ENCODE data around the gene GARS1. TPM values are rescaled to one million over a fixed set of nuclear protein-coding genes. Genes with fewer than 3 reads are reported as not detected.

GARS1 gene
- total and polyA plus RNA-seq, 7 donors = 38.3 to 109 (median 50.1) TPM

GRCh38 chr7:30664184-30664885, 69.7 kb downstream of the GARS1 start:
- WGBS, 2 donors = 89 to 90% methylated on average over 2 of the region's 2 CpGs
- Histone ChIP-seq H3K27ac (no peak overlapping the region), H3K4me3 (no peak overlapping the region), H3K4me1 (no peaks in the 10 kb centered on the region), H3K9me3 (no peaks in the 10 kb centered on the region), H3K27me3 (peaks cover 0 to 4% (median 0%) of the 10 kb centered on the region in 3 donors), H3K36me3 (no peaks in the 10 kb centered on the region)
- TF ChIP-seq POLR2A (IDR thresholded peaks at IDR 0.05) = no peak
- TF ChIP-seq EP300 (IDR thresholded peaks at IDR 0.05) = no peak
- TF ChIP-seq CTCF (IDR thresholded peaks at IDR 0.05) = no peak
- TF ChIP-seq POLR2AphosphoS5 (IDR thresholded peaks at IDR 0.05) = no peak
- no peak for DNase-seq
- intact Hi-C loops (cut with DNase I) = no loop called here

GRCh38 chr7:30665043-30665442, 70.4 kb downstream of the GARS1 start:
- intact Hi-C loops (cut with DNase I) = no loop called here
- Histone ChIP-seq H3K36me3 (no peaks in the 10 kb centered on the region), H3K4me3 (no peak overlapping the region), H3K4me1 (no peaks in the 10 kb centered on the region), H3K27ac (no peak overlapping the region), H3K27me3 (peaks cover 0 to 4% (median 0%) of the 10 kb centered on the region in 3 donors), H3K9me3 (no peaks in the 10 kb centered on the region)
- TF ChIP-seq POLR2AphosphoS5 (IDR thresholded peaks at IDR 0.05) (no peak), CTCF (IDR thresholded peaks at IDR 0.05) (no peak)
- DNase-seq = no peak
- WGBS, 2 donors = 75 to 77% methylated on average over 8 of the region's 8 CpGs

- DNase-seq = no peak
- Histone ChIP-seq H3K4me3 (no peak overlapping the region), H3K27me3 (peaks cover 0 to 4% (median 0%) of the 10 kb centered on the region in 3 donors), H3K27ac (no peak overlapping the region), H3K9me3 (no peaks in the 10 kb centered on the region), H3K4me1 (no peaks in the 10 kb centered on the region), H3K36me3 (no peaks in the 10 kb centered on the region)
- TF ChIP-seq POLR2AphosphoS5 (IDR thresholded peaks at IDR 0.05) = no peak
- no peak for TF ChIP-seq EP300 (IDR thresholded peaks at IDR 0.05)
- no peak for TF ChIP-seq POLR2A (IDR thresholded peaks at IDR 0.05)
- TF ChIP-seq CTCF (IDR thresholded peaks at IDR 0.05) = no peak
- intact Hi-C loops (cut with DNase I) = no loop called here
- 81 to 84% methylated on average over 11 of the region's 11 CpGs for WGBS, 2 donors
These were observed 70.8 kb downstream of the GARS1 start for GRCh38 chr7:30665449-30665848.

GRCh38 chr7:30667172-30667571, 72.5 kb downstream of the GARS1 start:
- Histone ChIP-seq H3K36me3 (no peaks in the 10 kb centered on the region), H3K4me3 (no peak overlapping the region), H3K27ac (no peak overlapping the region), H3K27me3 (peaks cover 0 to 4% (median 0%) of the 10 kb centered on the region in 3 donors), H3K4me1 (no peaks in the 10 kb centered on the region), H3K9me3 (no peaks in the 10 kb centered on the region)
- no peak for DNase-seq
- WGBS, 2 donors = 85 to 86% methylated on average over 3 of the region's 3 CpGs
- no peak for TF ChIP-seq POLR2AphosphoS5 (IDR thresholded peaks at IDR 0.05)
- no peak for TF ChIP-seq CTCF (IDR thresholded peaks at IDR 0.05)
- intact Hi-C loops (cut with DNase I) = no loop called here

GRCh38 chr7:30668102-30668501, 73.4 kb downstream of the GARS1 start:
- intact Hi-C loops (cut with DNase I) = no loop called here
- WGBS, 2 donors = 75 to 82% methylated on average over 4 of the region's 4 CpGs
- H3K27me3 ChIP-seq = peaks cover 0 to 4% (median 0%) of the 10 kb centered on the region in 3 donors

More at GRCh38 chr7:30668102-30668501, 73.4 kb downstream of the GARS1 start:
- TF ChIP-seq EP300 (IDR thresholded peaks at IDR 0.05) = no peak
- no peak for TF ChIP-seq POLR2A (IDR thresholded peaks at IDR 0.05)
- no peak for TF ChIP-seq CTCF (IDR thresholded peaks at IDR 0.05)
- no peak for TF ChIP-seq POLR2AphosphoS5 (IDR thresholded peaks at IDR 0.05)
- no peaks in the 10 kb centered on the region for H3K9me3 ChIP-seq
- no peak for DNase-seq
- H3K27ac ChIP-seq = no peak overlapping the region
- H3K4me1 ChIP-seq = no peaks in the 10 kb centered on the region
- H3K36me3 ChIP-seq = no peaks in the 10 kb centered on the region
- no peak overlapping the region for H3K4me3 ChIP-seq

All from sigmoid colon (tissue), 7 donors.